ENCODE results near the gene WDR38.
"Not testable (repeated sequence)": the region's sequence is repeated elsewhere in the genome, so short reads cannot be mapped to it uniquely, and the experiment has no call there.

WDR38 gene

GRCh38 chr9:124835026-124835557 lies 18.2 kb upstream of the WDR38 start:
- DNase-seq, result no peak

- DNase-seq, result not testable (repeated sequence)
Measured at GRCh38 chr9:124838132-124838531, 15.1 kb upstream of the WDR38 start.

GRCh38 chr9:124838567-124839275 lies 14.5 kb upstream of the WDR38 start:
- not testable (repeated sequence) for DNase-seq

- DNase-seq, result no peak
Measured at GRCh38 chr9:124839612-124840299, 13.5 kb upstream of the WDR38 start.

GRCh38 chr9:124840300-124840833 lies 12.9 kb upstream of the WDR38 start:
- no peak for DNase-seq

GRCh38 chr9:124841075-124841821 lies 12.0 kb upstream of the WDR38 start:
- DNase-seq, result no peak

GRCh38 chr9:124843456-124844034 lies 9.7 kb upstream of the WDR38 start:
- DNase-seq, result no peak

GRCh38 chr9:124844291-124844690 lies 9.0 kb upstream of the WDR38 start:
- DNase-seq, result no peak

GRCh38 chr9:124846467-124846866 lies 6.8 kb upstream of the WDR38 start:
- DNase-seq, result not testable (repeated sequence)

- no peak for DNase-seq
Measured at GRCh38 chr9:124846969-124847368, 6.3 kb upstream of the WDR38 start.

GRCh38 chr9:124849801-124850200 lies 3.5 kb upstream of the WDR38 start:
- no peak for DNase-seq

GRCh38 chr9:124852121-124852828 lies 985 bp upstream of the WDR38 start:
- no peak for DNase-seq

- DNase-seq, result no peak
Measured at GRCh38 chr9:124853605-124854143, 414 bp downstream of the WDR38 start.

- DNase-seq, result no peak
Measured at GRCh38 chr9:124854161-124854560, 901 bp downstream of the WDR38 start.

- no peak for DNase-seq
Measured at GRCh38 chr9:124854822-124855221, 1.6 kb downstream of the WDR38 start.

GRCh38 chr9:124855566-124855943 lies 2.3 kb downstream of the WDR38 start:
- DNase-seq, result no peak

- no peak for DNase-seq
Measured at GRCh38 chr9:124855944-124856765, 2.9 kb downstream of the WDR38 start.

- no peak for DNase-seq
Measured at GRCh38 chr9:124857533-124858162, 4.4 kb downstream of the WDR38 start.

- no peak for DNase-seq
Measured at GRCh38 chr9:124858330-124859046, 5.2 kb downstream of the WDR38 start.
